ENCODE data around the gene STRAP.

Gene STRAP

GRCh38 chr12:15882118-15882971 lies at the start of gene STRAP:
Gene STRAP (plus strand): TSS chr12:15882387. CDS start chr12:15882708, 321 bp downstream.
- TF ChIP-seq YY1 (IDR thresholded peaks at IDR 0.05; ENCODE audit: low read depth) (peak; percentile 66), REST (IDR thresholded peaks at IDR 0.05; ENCODE audit: low read depth) (0 out of 2 replicates have a peak, but pooled peaks have one; percentile 13), CEBPB (IDR thresholded peaks at IDR 0.05) (no peak; the same call in 1 of the 2 replicates), TEAD4 (IDR thresholded peaks at IDR 0.05) (no peak), FOXM1 (IDR thresholded peaks at IDR 0.05; ENCODE audit: borderline replicate concordance, low read depth) (no peak), RAD21 (IDR thresholded peaks at IDR 0.05; ENCODE audit: low read depth) (no peak), ZBTB7A (IDR thresholded peaks at IDR 0.05; ENCODE audit: low read depth) (no peak), CREB1 (IDR thresholded peaks at IDR 0.05; ENCODE audit: low read depth) (peak; percentile 98), EGR1 (IDR thresholded peaks at IDR 0.05) (no peak), TCF12 (IDR thresholded peaks at IDR 0.05; ENCODE audit: low read depth) (peak; percentile 59), USF1 (IDR thresholded peaks at IDR 0.05) (no peak), TAF1 (IDR thresholded peaks at IDR 0.05; ENCODE audit: low read depth) (peak; percentile 88), MAX (IDR thresholded peaks at IDR 0.05) (peak; percentile 50), NFIC (IDR thresholded peaks at IDR 0.05) (no peak; the same call in 1 of the 2 replicates), EP300 (IDR thresholded peaks at IDR 0.05; ENCODE audit: borderline replicate concordance) (0 out of 2 replicates have a peak, but pooled peaks have one; percentile 4)

GRCh38 chr12:15834575-15834974 lies 47.6 kb upstream of the STRAP start:
- TF ChIP-seq MAX (IDR thresholded peaks at IDR 0.05), result no peak
- TF ChIP-seq EGR1 (IDR thresholded peaks at IDR 0.05), result no peak
- no peak for TF ChIP-seq ZBTB7A (IDR thresholded peaks at IDR 0.05; ENCODE audit: low read depth)
- no peak for TF ChIP-seq NFIC (IDR thresholded peaks at IDR 0.05)
- no peak for TF ChIP-seq RAD21 (IDR thresholded peaks at IDR 0.05; ENCODE audit: low read depth)
- TF ChIP-seq TAF1 (IDR thresholded peaks at IDR 0.05; ENCODE audit: low read depth), result no peak

- no peak for TF ChIP-seq YY1 (IDR thresholded peaks at IDR 0.05; ENCODE audit: low read depth)
- no peak for TF ChIP-seq RAD21 (IDR thresholded peaks at IDR 0.05; ENCODE audit: low read depth)
- no peak for TF ChIP-seq CEBPB (IDR thresholded peaks at IDR 0.05)
- no peak for TF ChIP-seq TCF12 (IDR thresholded peaks at IDR 0.05; ENCODE audit: low read depth)
These were observed 44.9 kb upstream of the STRAP start for GRCh38 chr12:15837141-15837790.

GRCh38 chr12:15839041-15839440 lies 43.1 kb upstream of the STRAP start:
- no peak for TF ChIP-seq NFIC (IDR thresholded peaks at IDR 0.05)
- TF ChIP-seq CREB1 (IDR thresholded peaks at IDR 0.05; ENCODE audit: low read depth), result no peak
- TF ChIP-seq YY1 (IDR thresholded peaks at IDR 0.05; ENCODE audit: low read depth), result no peak
- TF ChIP-seq TCF12 (IDR thresholded peaks at IDR 0.05; ENCODE audit: low read depth), result no peak
- no peak for TF ChIP-seq CEBPB (IDR thresholded peaks at IDR 0.05)
- no peak for TF ChIP-seq REST (IDR thresholded peaks at IDR 0.05; ENCODE audit: low read depth)
- no peak for TF ChIP-seq MAX (IDR thresholded peaks at IDR 0.05)
- TF ChIP-seq EGR1 (IDR thresholded peaks at IDR 0.05), result no peak
- no peak for TF ChIP-seq EP300 (IDR thresholded peaks at IDR 0.05; ENCODE audit: borderline replicate concordance)
- TF ChIP-seq FOXM1 (IDR thresholded peaks at IDR 0.05; ENCODE audit: borderline replicate concordance, low read depth), result no peak
- no peak for TF ChIP-seq TAF1 (IDR thresholded peaks at IDR 0.05; ENCODE audit: low read depth)
- TF ChIP-seq RAD21 (IDR thresholded peaks at IDR 0.05; ENCODE audit: low read depth), result no peak
- no peak for TF ChIP-seq USF1 (IDR thresholded peaks at IDR 0.05)
- no peak for TF ChIP-seq TEAD4 (IDR thresholded peaks at IDR 0.05)
- TF ChIP-seq ZBTB7A (IDR thresholded peaks at IDR 0.05; ENCODE audit: low read depth), result no peak

GRCh38 chr12:15839682-15840081 lies 42.5 kb upstream of the STRAP start:
- no peak for TF ChIP-seq ZBTB7A (IDR thresholded peaks at IDR 0.05; ENCODE audit: low read depth)
- TF ChIP-seq REST (IDR thresholded peaks at IDR 0.05; ENCODE audit: low read depth), result no peak
- TF ChIP-seq CEBPB (IDR thresholded peaks at IDR 0.05), result no peak
- no peak for TF ChIP-seq EP300 (IDR thresholded peaks at IDR 0.05; ENCODE audit: borderline replicate concordance)
- no peak for TF ChIP-seq CREB1 (IDR thresholded peaks at IDR 0.05; ENCODE audit: low read depth)
- TF ChIP-seq MAX (IDR thresholded peaks at IDR 0.05), result no peak
- TF ChIP-seq FOXM1 (IDR thresholded peaks at IDR 0.05; ENCODE audit: borderline replicate concordance, low read depth), result no peak
- TF ChIP-seq EGR1 (IDR thresholded peaks at IDR 0.05), result no peak
- TF ChIP-seq RAD21 (IDR thresholded peaks at IDR 0.05; ENCODE audit: low read depth), result no peak
- no peak for TF ChIP-seq USF1 (IDR thresholded peaks at IDR 0.05)
- no peak for TF ChIP-seq TEAD4 (IDR thresholded peaks at IDR 0.05)
- TF ChIP-seq NFIC (IDR thresholded peaks at IDR 0.05), result no peak
